ENCODE measurements around the gene PPIE.
"Not testable (repeated sequence)": the region's sequence is repeated elsewhere in the genome, so short reads cannot be mapped to it uniquely, and the experiment has no call there.

The PPIE gene

GRCh38 chr1:39781349-39781715 lies 42.6 kb downstream of the PPIE start:
- Histone ChIP-seq H3K18ac (ENCODE audit: low read depth in 1 of 2, low read length in 2 of 2) (no peak overlapping the region), H3K4me2 (ENCODE audit: low read length, poor library complexity, severe bottlenecking) (no peak overlapping the region), H4K8ac (ENCODE audit: low read length) (no peak overlapping the region), H3K9me3 (ENCODE audit: control insufficient read depth, low read length) (no peaks in the 10 kb centered on the region), H3K27ac (ENCODE audit: low read length, poor library complexity, severe bottlenecking) (no peak overlapping the region), H3K4me3 (ENCODE audit: insufficient read depth in 1 of 2, low read depth in 1 of 2, low read length in 2 of 2) (no peak overlapping the region), H3K14ac (ENCODE audit: low read length in 2 of 2) (no peak overlapping the region), H2BK15ac (ENCODE audit: low read depth, poor library complexity, severe bottlenecking) (no peak overlapping the region), H3K79me1 (replicated peaks; ENCODE audit: low read length, poor library complexity, severe bottlenecking) (no peaks in the 10 kb centered on the region), H3K4me1 (ENCODE audit: control insufficient read depth, insufficient read depth, low read depth, low read length) (peaks cover 1% of the 10 kb centered on the region), H2BK5ac (ENCODE audit: low read depth, low read length, poor library complexity, severe bottlenecking) (no peak overlapping the region), H4K91ac (ENCODE audit: low read length) (no peak overlapping the region), H3K36me3 (ENCODE audit: control insufficient read depth in 1 of 2, insufficient read depth in 2 of 2, low read depth in 1 of 2, low read length in 2 of 2) (no peaks in the 10 kb centered on the region), H3K4ac (ENCODE audit: low read depth in 1 of 2, low read length in 2 of 2) (no peak overlapping the region), H3K23ac (ENCODE audit: low read length in 2 of 2) (no peak overlapping the region), H2AK5ac (ENCODE audit: low read length, severe bottlenecking) (no peak overlapping the region), H2BK12ac (ENCODE audit: low read length in 2 of 2) (no peak overlapping the region), H2AFZ (ENCODE audit: low read depth, low read length) (no peak overlapping the region), H2BK120ac (ENCODE audit: low read depth, low read length) (no peak overlapping the region), H3K27me3 (ENCODE audit: control insufficient read depth in 1 of 2, insufficient read depth in 1 of 2, low read length in 2 of 2) (peaks cover 51 to 63% of the 10 kb centered on the region in 2 experiments), H3K9ac (ENCODE audit: low read length) (no peak overlapping the region)
- DNase-seq = no peak
- WGBS = 83% methylated on average over 2 of the region's 2 CpGs

- Histone ChIP-seq H4K8ac (ENCODE audit: low read length) (no peak overlapping the region), H3K18ac (ENCODE audit: low read depth in 1 of 2, low read length in 2 of 2) (no peak overlapping the region), H3K79me1 (replicated peaks; ENCODE audit: low read length, poor library complexity, severe bottlenecking) (no peaks in the 10 kb centered on the region), H4K91ac (ENCODE audit: low read length) (no peak overlapping the region), H2AK5ac (ENCODE audit: low read length, severe bottlenecking) (no peak overlapping the region), H3K4me1 (ENCODE audit: control insufficient read depth, insufficient read depth, low read depth, low read length) (no peaks in the 10 kb centered on the region), H3K4me3 (ENCODE audit: insufficient read depth in 1 of 2, low read depth in 1 of 2, low read length in 2 of 2) (no peak overlapping the region), H3K27ac (ENCODE audit: low read length, poor library complexity, severe bottlenecking) (no peak overlapping the region), H3K27me3 (ENCODE audit: control insufficient read depth in 1 of 2, insufficient read depth in 1 of 2, low read length in 2 of 2) (peaks cover 58 to 60% of the 10 kb centered on the region in 2 experiments), H3K14ac (ENCODE audit: low read length in 2 of 2) (no peak overlapping the region), H3K9me3 (ENCODE audit: control insufficient read depth, low read length) (no peaks in the 10 kb centered on the region), H3K4ac (ENCODE audit: low read depth in 1 of 2, low read length in 2 of 2) (no peak overlapping the region), H2BK5ac (ENCODE audit: low read depth, low read length, poor library complexity, severe bottlenecking) (no peak overlapping the region), H2AFZ (ENCODE audit: low read depth, low read length) (no peak overlapping the region), H3K9ac (ENCODE audit: low read length) (no peak overlapping the region), H2BK15ac (ENCODE audit: low read depth, poor library complexity, severe bottlenecking) (no peak overlapping the region), H3K4me2 (ENCODE audit: low read length, poor library complexity, severe bottlenecking) (no peak overlapping the region), H3K23ac (ENCODE audit: low read length in 2 of 2) (no peak overlapping the region), H2BK120ac (ENCODE audit: low read depth, low read length) (no peak overlapping the region), H2BK12ac (ENCODE audit: low read length in 2 of 2) (no peak overlapping the region), H3K36me3 (ENCODE audit: control insufficient read depth in 1 of 2, insufficient read depth in 2 of 2, low read depth in 1 of 2, low read length in 2 of 2) (no peaks in the 10 kb centered on the region)
- WGBS = 77% methylated on average over 5 of the region's 6 CpGs
- DNase-seq = no peak
These were observed 43.4 kb downstream of the PPIE start for GRCh38 chr1:39782103-39782502.

DNA sequence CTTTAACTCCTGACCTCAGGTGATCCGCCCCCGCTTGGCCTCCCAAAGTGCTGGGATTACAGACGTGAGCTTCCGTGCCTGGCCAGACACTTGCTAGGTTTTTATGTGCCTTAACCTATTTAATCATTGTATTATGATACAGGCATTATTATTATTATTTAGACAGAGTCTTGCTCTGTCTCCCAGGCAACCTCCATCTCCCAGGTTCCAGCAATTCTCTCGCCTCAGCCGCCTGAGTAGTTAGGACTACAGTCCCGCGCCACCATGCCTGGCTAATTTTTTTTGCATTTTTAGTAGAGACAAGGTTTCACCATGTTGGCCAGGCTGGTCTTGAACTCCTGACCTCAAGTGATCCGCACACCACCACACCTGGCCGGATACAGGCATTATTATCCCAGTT lies 44.0 kb downstream of the PPIE start:
- H4K91ac ChIP-seq (ENCODE audit: low read length); H3K36me3 ChIP-seq (ENCODE audit: control insufficient read depth in 1 of 2, insufficient read depth in 2 of 2, low read depth in 1 of 2, low read length in 2 of 2); H2BK5ac ChIP-seq (ENCODE audit: low read depth, low read length, poor library complexity, severe bottlenecking); H3K23ac ChIP-seq (ENCODE audit: low read length in 2 of 2); H3K14ac ChIP-seq (ENCODE audit: low read length in 2 of 2); H3K18ac ChIP-seq (ENCODE audit: low read depth in 1 of 2, low read length in 2 of 2); H3K79me1 ChIP-seq (replicated peaks; ENCODE audit: low read length, poor library complexity, severe bottlenecking); H3K9ac ChIP-seq (ENCODE audit: low read length); H2BK15ac ChIP-seq (ENCODE audit: low read depth, poor library complexity, severe bottlenecking); H2BK12ac ChIP-seq (ENCODE audit: low read length in 2 of 2); H3K27ac ChIP-seq (ENCODE audit: low read length, poor library complexity, severe bottlenecking); H3K4me1 ChIP-seq (ENCODE audit: control insufficient read depth, insufficient read depth, low read depth, low read length); H3K9me3 ChIP-seq (ENCODE audit: control insufficient read depth, low read length); H3K4me2 ChIP-seq (ENCODE audit: low read length, poor library complexity, severe bottlenecking); H2AFZ ChIP-seq (ENCODE audit: low read depth, low read length); H4K8ac ChIP-seq (ENCODE audit: low read length); H2BK120ac ChIP-seq (ENCODE audit: low read depth, low read length); H3K4ac ChIP-seq (ENCODE audit: low read depth in 1 of 2, low read length in 2 of 2); H3K4me3 ChIP-seq (ENCODE audit: insufficient read depth in 1 of 2, low read depth in 1 of 2, low read length in 2 of 2); H2AK5ac ChIP-seq (ENCODE audit: low read length, severe bottlenecking); DNase-seq: not testable (repeated sequence)
- peaks cover 61 to 64% of the 10 kb centered on the region in 2 experiments for H3K27me3 ChIP-seq (ENCODE audit: control insufficient read depth in 1 of 2, insufficient read depth in 1 of 2, low read length in 2 of 2)
- WGBS = 98% methylated on average over 8 of the region's 10 CpGs

DNA sequence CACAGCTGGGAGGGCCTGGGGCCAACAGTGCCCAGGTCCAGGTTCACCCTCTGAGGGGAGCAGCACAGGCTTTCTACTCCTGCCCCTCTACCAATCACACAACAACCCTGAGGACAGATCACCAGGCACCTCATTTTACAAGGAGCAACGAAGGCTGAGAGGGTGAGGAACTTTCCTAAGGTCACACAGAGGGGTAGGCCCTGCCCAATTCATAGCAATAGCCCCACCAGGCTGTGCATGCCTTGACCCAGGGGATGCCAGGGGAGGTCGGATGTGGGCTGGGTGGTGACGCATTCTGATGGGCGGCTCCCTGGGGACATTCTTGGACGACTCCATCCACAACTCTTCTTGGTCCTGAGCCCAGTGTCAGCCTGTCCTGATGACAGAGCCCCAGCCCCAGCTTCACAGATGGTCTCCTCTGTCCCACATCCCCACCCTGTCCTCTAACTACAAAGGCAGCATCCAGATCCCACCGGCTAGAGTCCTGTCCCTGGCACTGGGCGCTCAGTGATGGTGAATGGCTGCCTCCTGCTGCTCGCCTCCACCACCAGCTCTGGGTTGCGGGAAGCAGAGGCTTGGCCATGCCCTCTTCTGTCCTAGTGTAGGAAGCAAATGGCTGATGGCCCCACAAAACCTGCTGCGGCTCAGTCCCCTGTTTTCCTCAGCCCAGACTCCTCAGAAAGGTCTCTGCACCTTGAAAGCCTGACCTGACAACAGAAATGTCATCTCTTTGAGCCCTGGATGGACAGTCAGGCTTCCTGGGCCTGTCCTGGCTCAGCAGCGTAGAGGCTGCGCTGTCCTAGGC lies 47.8 kb downstream of the PPIE start:
- H2AK5ac ChIP-seq (ENCODE audit: low read length, severe bottlenecking); H3K79me1 ChIP-seq (replicated peaks; ENCODE audit: low read length, poor library complexity, severe bottlenecking): not testable (repeated sequence)
- WGBS = 90% methylated on average over 7 of the region's 12 CpGs

More for the DNA sequence above, 47.8 kb downstream of the PPIE start:
- not testable (repeated sequence) for H3K9me3 ChIP-seq (ENCODE audit: control insufficient read depth, low read length); H2BK15ac ChIP-seq (ENCODE audit: low read depth, poor library complexity, severe bottlenecking); H3K4me2 ChIP-seq (ENCODE audit: low read length, poor library complexity, severe bottlenecking); H3K27ac ChIP-seq (ENCODE audit: low read length, poor library complexity, severe bottlenecking); H4K8ac ChIP-seq (ENCODE audit: low read length); H3K4me3 ChIP-seq (ENCODE audit: insufficient read depth in 1 of 2, low read depth in 1 of 2, low read length in 2 of 2); H2BK5ac ChIP-seq (ENCODE audit: low read depth, low read length, poor library complexity, severe bottlenecking); H2BK12ac ChIP-seq (ENCODE audit: low read length in 2 of 2); DNase-seq; H2BK120ac ChIP-seq (ENCODE audit: low read depth, low read length); H2AFZ ChIP-seq (ENCODE audit: low read depth, low read length); H3K18ac ChIP-seq (ENCODE audit: low read depth in 1 of 2, low read length in 2 of 2); H3K9ac ChIP-seq (ENCODE audit: low read length); H3K14ac ChIP-seq (ENCODE audit: low read length in 2 of 2); H3K4ac ChIP-seq (ENCODE audit: low read depth in 1 of 2, low read length in 2 of 2); H4K91ac ChIP-seq (ENCODE audit: low read length); H3K23ac ChIP-seq (ENCODE audit: low read length in 2 of 2); H3K36me3 ChIP-seq (ENCODE audit: control insufficient read depth in 1 of 2, insufficient read depth in 2 of 2, low read depth in 1 of 2, low read length in 2 of 2)
- H3K4me1 ChIP-seq (ENCODE audit: control insufficient read depth, insufficient read depth, low read depth, low read length) = peaks cover 11% of the 10 kb centered on the region
- H3K27me3 ChIP-seq (ENCODE audit: control insufficient read depth in 1 of 2, insufficient read depth in 1 of 2, low read length in 2 of 2) = peaks cover 53 to 61% of the 10 kb centered on the region in 2 experiments
